GM23338 (cell line): ENCODE results near the gene SRSF1. TPM values are rescaled to one million over a fixed set of nuclear protein-coding genes. Genes with fewer than 3 reads are reported as not detected.
"Not testable (repeated sequence)": the region's sequence is repeated elsewhere in the genome, so short reads cannot be mapped to it uniquely, and the experiment has no call there.

ENCODE experiments used
- ATAC-seq: fragments of 200-7000 bp; cut with Tn5 transposase; 3 replicates; pipeline ENCODE4 v1.9.1; 2020
- DNase-seq: peaks from one replicate; pipeline ENCODE4 v3.0.0-alpha.2; 2015; ENCODE audit warnings: low spot score
- H2AFZ ChIP-seq: fragments of 200-600 bp; sonication (generic); 2 replicates; pipeline ENCODE4 v1.8.0; 2016; ENCODE audit warnings: antibody characterized with exemption, mild to moderate bottlenecking, moderate library complexity
- H3F3A ChIP-seq: fragments of 200-600 bp; sonication (generic); replicated peaks from 2 replicates; pipeline ENCODE4 v1.8.0; 2017; ENCODE audit warnings: antibody characterized with exemption, mixed run types, low read depth
- H3K27ac ChIP-seq: fragments of 200-600 bp; sonication (generic); 2 replicates; pipeline ENCODE4 v1.6.1; 2016; ENCODE audit warnings: low read depth
- H3K27me3 ChIP-seq: fragments of 200-600 bp; sonication (generic); 2 replicates; pipeline ENCODE4 v1.8.0; 2016; ENCODE audit warnings: mild to moderate bottlenecking, mixed run types, moderate library complexity; ENCODE audit not compliant: insufficient read depth
- H3K36me3 ChIP-seq: fragments of 200-600 bp; sonication (generic); 2 replicates; pipeline ENCODE4 v1.8.0; 2016; ENCODE audit warnings: mild to moderate bottlenecking; ENCODE audit not compliant: insufficient read depth
- H3K4me1 ChIP-seq: fragments of 200-600 bp; sonication (generic); 2 replicates; pipeline ENCODE4 v1.8.0; 2016; ENCODE audit warnings: mild to moderate bottlenecking, moderate library complexity; ENCODE audit not compliant: insufficient read depth
- H3K4me2 ChIP-seq: fragments of 200-600 bp; sonication (generic); 2 replicates; pipeline ENCODE4 v1.7.1; 2017; ENCODE audit warnings: mixed run types
- H3K4me3 ChIP-seq: fragments of 200-600 bp; sonication (generic); 2 replicates; pipeline ENCODE4 v1.6.1; 2016; ENCODE audit warnings: mixed run types
- H3K79me2 ChIP-seq: fragments of 200-600 bp; sonication (generic); replicated peaks from 2 replicates; pipeline ENCODE4 v1.8.0; 2017; ENCODE audit warnings: mild to moderate bottlenecking; ENCODE audit not compliant: insufficient read depth
- H3K9me2 ChIP-seq: fragments of 200-600 bp; sonication (generic); 2 replicates; pipeline ENCODE4 v1.8.0; 2017; ENCODE audit not compliant: insufficient read depth
- H4K20me1 ChIP-seq: fragments of 200-600 bp; sonication (generic); replicated peaks from 2 replicates; pipeline ENCODE4 v1.8.0; 2017; ENCODE audit warnings: mild to moderate bottlenecking; ENCODE audit not compliant: insufficient read depth
- H3K27ac Mint-ChIP-seq: 2 replicates; pipeline ENCODE4 v1.8.0; 2020; ENCODE audit warnings: inconsistent platforms, mild to moderate bottlenecking, moderate library complexity, mixed read lengths
- H3K27me3 Mint-ChIP-seq: 3 replicates; pipeline ENCODE4 v1.8.0; 2022; ENCODE audit warnings: low read depth, mild to moderate bottlenecking, moderate library complexity, mixed read lengths, inconsistent platforms; ENCODE audit not compliant: insufficient read depth, poor library complexity
- H3K36me3 Mint-ChIP-seq: 3 replicates; pipeline ENCODE4 v1.8.0; 2021; ENCODE audit warnings: low read depth, mild to moderate bottlenecking, inconsistent platforms, moderate library complexity, mixed read lengths
- H3K4me1 Mint-ChIP-seq: 3 replicates; pipeline ENCODE4 v1.8.0; 2020; ENCODE audit warnings: mild to moderate bottlenecking, inconsistent platforms, mixed read lengths
- H3K4me3 Mint-ChIP-seq: 3 replicates; pipeline ENCODE4 v1.8.0; 2021; ENCODE audit warnings: moderate library complexity, mild to moderate bottlenecking, inconsistent platforms, mixed read lengths
- H3K9me3 Mint-ChIP-seq: 3 replicates; pipeline ENCODE4 v1.8.0; 2020; ENCODE audit warnings: moderate library complexity, mild to moderate bottlenecking, inconsistent platforms, mixed read lengths
- CTCF ChIP-seq, 2 experiments: fragments of 200-600 bp in 1 of 2; sonication (generic) in 1 of 2; conservative IDR thresholded peaks; 2 replicates each; pipeline versions ENCODE4 v1.5.1 to v1.6.1; 2016 to 2017; ENCODE audit warnings: antibody characterized with exemption in 2 of 2, low read depth in 2 of 2, mild to moderate bottlenecking in 2 of 2, moderate library complexity in 1 of 2
- EZH2 ChIP-seq: fragments of 200-600 bp; sonication (generic); IDR thresholded peaks from one replicate; pipeline ENCODE4 v1.8.0; 2017; ENCODE audit warnings: antibody characterized with exemption, mild to moderate bottlenecking, low read depth; ENCODE audit not compliant: unreplicated experiment
- POLR2AphosphoS5 ChIP-seq: IDR thresholded peaks from 2 replicates; pipeline ENCODE4 v1.6.1; 2016; ENCODE audit warnings: antibody characterized with exemption, low read depth
- REST ChIP-seq: IDR thresholded peaks from one replicate; pipeline ENCODE4 v1.6.1; 2018; ENCODE audit warnings: antibody characterized with exemption; ENCODE audit not compliant: unreplicated experiment
- STAT1 ChIP-seq: IDR thresholded peaks from one replicate; pipeline ENCODE4 v1.6.1; 2016; ENCODE audit warnings: antibody characterized with exemption; ENCODE audit not compliant: unreplicated experiment
- polyA plus RNA-seq: library from polyadenylated mRNA; unstranded; fragments of >200 nt; fragmentation: Nextera tagmentation; extraction: Ambion mirVana; gene quantifications from 2 replicates; pipeline ENCODE4 v1.2.1, GENCODE V29; 2016
- total RNA-seq: library from RNA; depleted of rRNA; stranded (reverse); fragments of >200 nt; shearing (Covaris generic); gene quantifications from 2 replicates; pipeline ENCODE4 v1.2.3, GENCODE V29; 2014

The SRSF1 gene
- total and polyA plus RNA-seq, 2 experiments from 2014 or later = 413 to 584 TPM

- H2AFZ ChIP-seq, H3K79me2 ChIP-seq, H3K9me2 ChIP-seq, H3K36me3 Mint-ChIP-seq, H3K36me3 ChIP-seq, H3K4me3 ChIP-seq, H3K9me3 Mint-ChIP-seq, H3K27ac Mint-ChIP-seq, H3K27ac ChIP-seq, ATAC-seq, H3K4me3 Mint-ChIP-seq, DNase-seq, H3K4me2 ChIP-seq, H4K20me1 ChIP-seq: not testable (repeated sequence)
- Histone ChIP-seq H3F3A (peaks cover 15% of the 10 kb centered on the region), H3K27me3 (peaks cover 36% of the 10 kb centered on the region), H3K4me1 (peaks cover 23% of the 10 kb centered on the region)
- peaks cover 23% of the 10 kb centered on the region for H3K27me3 Mint-ChIP-seq
- peaks cover 30% of the 10 kb centered on the region for H3K4me1 Mint-ChIP-seq
Measured at GRCh38 chr17:57958391-57958790, 48.7 kb downstream of the SRSF1 start.

- Mint-ChIP-seq H3K9me3 (peaks cover 3% of the 10 kb centered on the region; the same call in 2 of the 3 replicates), H3K4me3 (no peak overlapping the region; the same call in 2 of the 3 replicates), H3K27ac (no peak overlapping the region), H3K4me1 (peaks cover 30% of the 10 kb centered on the region), H3K27me3 (peaks cover 25% of the 10 kb centered on the region), H3K36me3 (no peaks in the 10 kb centered on the region; the same call in 2 of the 3 replicates)
- no peak overlapping the region for H3K4me2 ChIP-seq
- H3K79me2 ChIP-seq = no peaks in the 10 kb centered on the region
- H3K27ac ChIP-seq = no peak overlapping the region
- TF ChIP-seq STAT1 (no peak), POLR2AphosphoS5 (no peak), CTCF (conservative IDR thresholded peaks at IDR 0.05; ENCODE audit: low read depth in 2 of 2) (no peak), EZH2 (no peak)
- no peaks in the 10 kb centered on the region for H3K36me3 ChIP-seq
- no peak overlapping the region for H2AFZ ChIP-seq
- H3F3A ChIP-seq = peaks cover 15% of the 10 kb centered on the region
- H3K27me3 ChIP-seq = peaks cover 41% of the 10 kb centered on the region
- DNase-seq (no peak), ATAC-seq (no peak)
- H3K4me1 ChIP-seq = peaks cover 23% of the 10 kb centered on the region
- H3K4me3 ChIP-seq = no peak overlapping the region
- no peaks in the 10 kb centered on the region for H3K9me2 ChIP-seq
- H4K20me1 ChIP-seq = no peaks in the 10 kb centered on the region
Measured at GRCh38 chr17:57957886-57958285, 49.2 kb downstream of the SRSF1 start.

- no peak overlapping the region for H3K4me3 ChIP-seq
- peaks cover 27% of the 10 kb centered on the region for H3K4me1 ChIP-seq
- Mint-ChIP-seq H3K4me3 (no peak overlapping the region; the same call in 2 of the 3 replicates), H3K36me3 (no peaks in the 10 kb centered on the region; the same call in 2 of the 3 replicates), H3K9me3 (peaks cover 3% of the 10 kb centered on the region; the same call in 2 of the 3 replicates), H3K4me1 (peaks cover 30% of the 10 kb centered on the region), H3K27ac (no peak overlapping the region), H3K27me3 (peaks cover 26% of the 10 kb centered on the region)
- no peaks in the 10 kb centered on the region for H4K20me1 ChIP-seq
- peaks cover 42% of the 10 kb centered on the region for H3K27me3 ChIP-seq
- no peak for DNase-seq
- ATAC-seq = no peak
- H3K27ac ChIP-seq = no peak overlapping the region
- H2AFZ ChIP-seq = 0 out of 2 replicates have a peak overlapping the region, but pooled peaks have one; percentile 47
- H3K9me2 ChIP-seq = no peaks in the 10 kb centered on the region
- no peaks in the 10 kb centered on the region for H3K36me3 ChIP-seq
- H3K79me2 ChIP-seq = no peaks in the 10 kb centered on the region
- peaks cover 15% of the 10 kb centered on the region for H3F3A ChIP-seq
- H3K4me2 ChIP-seq = no peak overlapping the region
- TF ChIP-seq CTCF (conservative IDR thresholded peaks at IDR 0.05; ENCODE audit: low read depth in 2 of 2) (no peak), POLR2AphosphoS5 (no peak), REST (no peak)
Measured at GRCh38 chr17:57957120-57957850, 49.8 kb downstream of the SRSF1 start.
